ENCODE measurements around the gene SLC25A42.

The SLC25A42 gene

GRCh38 chr19:19053508-19054314, 10.1 kb upstream of the SLC25A42 start:
- Histone ChIP-seq H3K4me3 (ENCODE audit: low read length) (no peak overlapping the region), H3K4me2 (ENCODE audit: low read depth, low read length) (no peak overlapping the region), H3K9me3 (replicated peaks; ENCODE audit: insufficient read depth, low read length) (no peaks in the 10 kb centered on the region), H3K9ac (ENCODE audit: low read length) (no peak overlapping the region), H2AFZ (ENCODE audit: low read length) (no peak overlapping the region), H3K4me1 (ENCODE audit: low read length) (no peaks in the 10 kb centered on the region), H3F3A (ENCODE audit: insufficient read depth, low read length) (no peaks in the 10 kb centered on the region), H4K20me1 (ENCODE audit: insufficient read depth, low read length) (no peaks in the 10 kb centered on the region), H3K79me2 (ENCODE audit: low read length) (peaks cover 3% of the 10 kb centered on the region; the same call in 1 of the 2 replicates), H3K27ac (ENCODE audit: low read length) (no peak overlapping the region), H3K36me3 (replicated peaks; ENCODE audit: insufficient read depth, low read length) (0 out of 2 replicates have a peak, but pooled peaks cover 4% of the 10 kb centered on the region), H3K9me2 (replicated peaks; ENCODE audit: insufficient read depth, low read length) (no peaks in the 10 kb centered on the region), H3K27me3 (replicated peaks; ENCODE audit: insufficient read depth, low read length) (no peaks in the 10 kb centered on the region)
- TF ChIP-seq CTCF (IDR thresholded peaks at IDR 0.05; ENCODE audit: low read length) (peak; percentile 74), EZH2phosphoT487 (IDR thresholded peaks at IDR 0.05; ENCODE audit: low read length) (no peak)
- DNase-seq: peak; percentile 55

GRCh38 chr19:19054315-19054938, 9.4 kb upstream of the SLC25A42 start:
- no peak overlapping the region for H3K4me3 ChIP-seq (ENCODE audit: low read length)
- no peaks in the 10 kb centered on the region for H3F3A ChIP-seq (ENCODE audit: insufficient read depth, low read length)
- TF ChIP-seq EZH2 (optimal IDR thresholded peaks at IDR 0.05; ENCODE audit: low read depth, low read length) (no peak), EZH2phosphoT487 (IDR thresholded peaks at IDR 0.05; ENCODE audit: low read length) (no peak), CTCF (IDR thresholded peaks at IDR 0.05; ENCODE audit: low read length) (no peak)
- no peak overlapping the region for H3K27ac ChIP-seq (ENCODE audit: low read length)
- H3K9me3 ChIP-seq (replicated peaks; ENCODE audit: insufficient read depth, low read length): no peaks in the 10 kb centered on the region
- no peak overlapping the region for H2AFZ ChIP-seq (ENCODE audit: low read length)
- H3K27me3 ChIP-seq (replicated peaks; ENCODE audit: insufficient read depth, low read length): no peaks in the 10 kb centered on the region
- H3K79me2 ChIP-seq (ENCODE audit: low read length): peaks cover 3% of the 10 kb centered on the region; the same call in 1 of the 2 replicates
- no peak overlapping the region for H3K9ac ChIP-seq (ENCODE audit: low read length)
- DNase-seq: no peak
- H3K4me1 ChIP-seq (ENCODE audit: low read length): no peaks in the 10 kb centered on the region
- no peaks in the 10 kb centered on the region for H3K9me2 ChIP-seq (replicated peaks; ENCODE audit: insufficient read depth, low read length)
- H4K20me1 ChIP-seq (ENCODE audit: insufficient read depth, low read length): no peaks in the 10 kb centered on the region
- 0 out of 2 replicates have a peak, but pooled peaks cover 4% of the 10 kb centered on the region for H3K36me3 ChIP-seq (replicated peaks; ENCODE audit: insufficient read depth, low read length)
- no peak overlapping the region for H3K4me2 ChIP-seq (ENCODE audit: low read depth, low read length)

- H3K4me2 ChIP-seq (ENCODE audit: low read depth, low read length): no peak overlapping the region
- no peaks in the 10 kb centered on the region for H3K4me1 ChIP-seq (ENCODE audit: low read length)
- H3K79me2 ChIP-seq (ENCODE audit: low read length): peaks cover 3% of the 10 kb centered on the region; the same call in 1 of the 2 replicates
- H3K9me2 ChIP-seq (replicated peaks; ENCODE audit: insufficient read depth, low read length): no peaks in the 10 kb centered on the region
- no peak overlapping the region for H3K4me3 ChIP-seq (ENCODE audit: low read length)
- H3K9ac ChIP-seq (ENCODE audit: low read length): no peak overlapping the region
- no peak overlapping the region for H3K27ac ChIP-seq (ENCODE audit: low read length)
- 0 out of 2 replicates have a peak, but pooled peaks cover 4% of the 10 kb centered on the region for H3K36me3 ChIP-seq (replicated peaks; ENCODE audit: insufficient read depth, low read length)
- TF ChIP-seq EZH2 (optimal IDR thresholded peaks at IDR 0.05; ENCODE audit: low read depth, low read length): no peak
- no peak for TF ChIP-seq CTCF (IDR thresholded peaks at IDR 0.05; ENCODE audit: low read length)
- TF ChIP-seq EZH2phosphoT487 (IDR thresholded peaks at IDR 0.05; ENCODE audit: low read length): no peak
- H3F3A ChIP-seq (ENCODE audit: insufficient read depth, low read length): no peaks in the 10 kb centered on the region
- no peaks in the 10 kb centered on the region for H3K27me3 ChIP-seq (replicated peaks; ENCODE audit: insufficient read depth, low read length)
- H4K20me1 ChIP-seq (ENCODE audit: insufficient read depth, low read length): no peaks in the 10 kb centered on the region
- no peaks in the 10 kb centered on the region for H3K9me3 ChIP-seq (replicated peaks; ENCODE audit: insufficient read depth, low read length)
- no peak overlapping the region for H2AFZ ChIP-seq (ENCODE audit: low read length)
- no peak for DNase-seq
Measured at GRCh38 chr19:19054939-19055440, 8.8 kb upstream of the SLC25A42 start.
